ENCODE data around the gene SECISBP2L. TPM values are rescaled to one million over a fixed set of nuclear protein-coding genes. Genes with fewer than 3 reads are reported as not detected.

Gene SECISBP2L, protein sequence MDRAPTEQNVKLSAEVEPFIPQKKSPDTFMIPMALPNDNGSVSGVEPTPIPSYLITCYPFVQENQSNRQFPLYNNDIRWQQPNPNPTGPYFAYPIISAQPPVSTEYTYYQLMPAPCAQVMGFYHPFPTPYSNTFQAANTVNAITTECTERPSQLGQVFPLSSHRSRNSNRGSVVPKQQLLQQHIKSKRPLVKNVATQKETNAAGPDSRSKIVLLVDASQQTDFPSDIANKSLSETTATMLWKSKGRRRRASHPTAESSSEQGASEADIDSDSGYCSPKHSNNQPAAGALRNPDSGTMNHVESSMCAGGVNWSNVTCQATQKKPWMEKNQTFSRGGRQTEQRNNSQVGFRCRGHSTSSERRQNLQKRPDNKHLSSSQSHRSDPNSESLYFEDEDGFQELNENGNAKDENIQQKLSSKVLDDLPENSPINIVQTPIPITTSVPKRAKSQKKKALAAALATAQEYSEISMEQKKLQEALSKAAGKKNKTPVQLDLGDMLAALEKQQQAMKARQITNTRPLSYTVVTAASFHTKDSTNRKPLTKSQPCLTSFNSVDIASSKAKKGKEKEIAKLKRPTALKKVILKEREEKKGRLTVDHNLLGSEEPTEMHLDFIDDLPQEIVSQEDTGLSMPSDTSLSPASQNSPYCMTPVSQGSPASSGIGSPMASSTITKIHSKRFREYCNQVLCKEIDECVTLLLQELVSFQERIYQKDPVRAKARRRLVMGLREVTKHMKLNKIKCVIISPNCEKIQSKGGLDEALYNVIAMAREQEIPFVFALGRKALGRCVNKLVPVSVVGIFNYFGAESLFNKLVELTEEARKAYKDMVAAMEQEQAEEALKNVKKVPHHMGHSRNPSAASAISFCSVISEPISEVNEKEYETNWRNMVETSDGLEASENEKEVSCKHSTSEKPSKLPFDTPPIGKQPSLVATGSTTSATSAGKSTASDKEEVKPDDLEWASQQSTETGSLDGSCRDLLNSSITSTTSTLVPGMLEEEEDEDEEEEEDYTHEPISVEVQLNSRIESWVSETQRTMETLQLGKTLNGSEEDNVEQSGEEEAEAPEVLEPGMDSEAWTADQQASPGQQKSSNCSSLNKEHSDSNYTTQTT
- total RNA-seq (2021; fragmentation: NEBNext Ultra II Directional; extraction: Animal tissue kit (Norgen Biotek cat#: 25700)) = 10 to 100 TPM; 46.2 to 57.6 (median 54.7) TPM
- long read RNA-seq, full-length matches to known transcripts = 1 of 32 reads
- long read RNA-seq, partial matches to known transcripts = 27 of 32 reads
- long read RNA-seq, other reads (novel, unspliced or antisense) = 4 of 32 reads

DNA sequence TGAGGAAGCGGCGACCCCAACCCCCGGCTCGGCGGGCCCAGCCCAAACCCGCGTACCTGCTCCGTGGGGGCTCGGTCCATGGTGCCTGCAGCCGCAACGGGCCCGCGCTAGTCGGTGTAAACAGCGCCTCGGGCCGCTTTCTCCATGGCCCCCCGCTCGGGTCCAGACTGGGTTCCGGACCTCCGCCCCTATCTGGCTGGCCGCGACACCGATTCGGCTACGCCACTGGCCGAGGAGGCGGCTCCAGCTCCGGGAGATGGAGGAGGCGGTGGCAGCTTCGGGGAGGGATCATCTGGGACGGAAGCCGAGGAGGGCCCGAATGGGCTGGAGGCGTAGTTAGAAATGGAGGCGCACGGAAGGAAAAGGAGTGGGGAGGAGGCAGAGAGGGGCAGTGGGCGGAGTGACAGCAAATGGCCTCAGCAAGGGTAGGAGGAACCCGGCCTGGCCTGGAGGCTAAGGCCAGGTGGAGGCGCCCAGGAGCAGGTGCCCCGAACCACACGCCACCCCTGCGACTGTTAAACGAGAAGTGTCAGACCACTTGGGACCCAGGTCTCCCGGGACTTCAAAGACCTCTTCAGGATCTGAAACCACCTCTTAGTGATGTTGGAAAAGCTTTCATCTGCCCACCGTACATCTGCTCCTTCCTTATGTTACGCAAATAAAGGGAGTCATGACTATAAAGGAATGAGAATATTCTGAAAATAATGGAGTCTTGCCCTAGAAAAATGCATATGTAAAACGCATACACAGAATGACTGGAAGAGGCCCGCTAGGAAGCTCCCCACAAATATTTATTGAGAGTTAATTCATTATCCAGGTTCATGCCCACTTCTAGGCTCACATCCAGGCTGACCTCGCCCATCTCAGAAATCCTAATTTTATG, at the start of gene SECISBP2L:
Gene SECISBP2L (minus strand): TSS at position 227 of the 883 bp plus-strand sequence. CDS start 147 bp downstream, at position 80.
- Mint-ChIP-seq H3K4me1 (ENCODE audit: low read depth) (peaks cover 26% of the 10 kb centered on the region), H3K27ac (peak within 1 kb of the TSS; percentile 93), H3K4me3 (peak within 1 kb of the TSS; percentile 99), H3K9me3 (no peaks in the 10 kb centered on the region; the same call in 1 of the 2 replicates), H3K27me3 (ENCODE audit: insufficient read depth) (peaks cover 1% of the 10 kb centered on the region), H3K36me3 (ENCODE audit: low read depth) (peaks cover 14% of the 10 kb centered on the region)
- TF ChIP-seq, protein P1, sequence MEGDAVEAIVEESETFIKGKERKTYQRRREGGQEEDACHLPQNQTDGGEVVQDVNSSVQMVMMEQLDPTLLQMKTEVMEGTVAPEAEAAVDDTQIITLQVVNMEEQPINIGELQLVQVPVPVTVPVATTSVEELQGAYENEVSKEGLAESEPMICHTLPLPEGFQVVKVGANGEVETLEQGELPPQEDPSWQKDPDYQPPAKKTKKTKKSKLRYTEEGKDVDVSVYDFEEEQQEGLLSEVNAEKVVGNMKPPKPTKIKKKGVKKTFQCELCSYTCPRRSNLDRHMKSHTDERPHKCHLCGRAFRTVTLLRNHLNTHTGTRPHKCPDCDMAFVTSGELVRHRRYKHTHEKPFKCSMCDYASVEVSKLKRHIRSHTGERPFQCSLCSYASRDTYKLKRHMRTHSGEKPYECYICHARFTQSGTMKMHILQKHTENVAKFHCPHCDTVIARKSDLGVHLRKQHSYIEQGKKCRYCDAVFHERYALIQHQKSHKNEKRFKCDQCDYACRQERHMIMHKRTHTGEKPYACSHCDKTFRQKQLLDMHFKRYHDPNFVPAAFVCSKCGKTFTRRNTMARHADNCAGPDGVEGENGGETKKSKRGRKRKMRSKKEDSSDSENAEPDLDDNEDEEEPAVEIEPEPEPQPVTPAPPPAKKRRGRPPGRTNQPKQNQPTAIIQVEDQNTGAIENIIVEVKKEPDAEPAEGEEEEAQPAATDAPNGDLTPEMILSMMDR (IDR thresholded peaks at IDR 0.05) = peak; percentile 34; the same call in 1 of the 2 replicates
- peak; percentile 92 for DNase-seq

DNA sequence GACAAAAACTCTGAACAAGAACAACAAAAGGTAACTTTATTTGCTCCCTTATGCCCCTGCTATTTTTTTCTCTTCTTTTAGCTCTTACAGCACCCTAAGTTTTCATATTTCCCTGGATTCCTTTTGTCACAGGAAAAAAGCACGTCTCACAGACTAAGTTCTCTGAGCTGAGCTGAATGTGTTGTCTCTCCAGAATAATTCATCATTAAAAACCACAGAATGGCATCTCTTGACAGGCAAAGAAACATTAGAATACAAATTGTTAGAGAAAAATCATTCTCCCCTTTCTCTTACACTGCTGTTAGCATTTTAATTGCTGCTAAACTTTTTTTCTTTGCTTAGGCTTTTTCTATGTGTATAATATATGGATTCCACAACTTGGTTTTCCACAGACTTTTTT, 48.7 kb upstream of the SECISBP2L start:
- Mint-ChIP-seq H3K4me1 (ENCODE audit: low read depth) (no peaks in the 10 kb centered on the region), H3K27ac (no peak overlapping the region), H3K4me3 (no peak overlapping the region), H3K27me3 (ENCODE audit: insufficient read depth) (no peaks in the 10 kb centered on the region; the same call in 1 of the 2 replicates), H3K36me3 (ENCODE audit: low read depth) (peaks cover 12% of the 10 kb centered on the region), H3K9me3 (no peaks in the 10 kb centered on the region)
- TF ChIP-seq, protein P1 (IDR thresholded peaks at IDR 0.05) = no peak
- no peak for DNase-seq

DNA sequence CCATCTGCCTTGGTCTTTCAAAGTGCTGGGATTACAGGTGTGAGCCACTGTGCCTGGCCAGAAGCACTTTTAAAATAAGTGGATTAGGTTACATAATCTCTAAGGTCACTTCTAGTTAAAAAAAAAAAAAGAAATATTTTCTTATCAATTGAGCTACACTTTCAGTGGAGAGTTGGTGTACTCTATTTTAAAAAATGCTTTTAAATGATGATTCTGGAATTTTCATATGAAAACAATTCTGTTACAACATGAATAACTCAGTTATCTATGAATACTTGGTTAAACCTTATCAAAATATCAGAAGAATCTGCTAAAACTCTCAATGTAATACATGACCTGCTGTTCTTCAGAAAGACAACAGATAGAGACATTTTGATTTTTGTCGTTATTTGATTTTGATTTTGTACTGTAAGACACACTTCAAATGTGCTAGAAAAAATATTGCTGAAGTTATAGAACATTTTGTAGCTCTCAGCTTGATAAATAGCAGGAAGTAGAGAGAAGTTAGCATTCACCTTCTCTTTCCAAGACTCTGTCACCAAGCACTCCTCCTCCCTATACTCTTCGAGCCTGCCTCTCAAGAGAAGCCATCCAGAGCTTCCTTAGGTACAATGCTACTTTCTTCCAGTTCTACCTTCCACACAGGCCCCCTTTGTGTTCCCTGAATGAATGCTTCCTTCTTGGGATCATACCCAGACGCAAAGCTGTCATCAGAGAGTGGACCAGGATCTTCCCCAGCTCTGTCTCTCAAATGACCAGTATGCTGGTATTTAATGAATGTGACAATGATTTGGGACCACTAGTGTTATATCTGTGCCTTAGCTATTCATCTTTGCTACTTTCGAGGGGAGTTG, 47.2 kb upstream of the SECISBP2L start:
- TF ChIP-seq, protein P1 (IDR thresholded peaks at IDR 0.05) = no peak
- Mint-ChIP-seq H3K36me3 (ENCODE audit: low read depth) (peaks cover 12% of the 10 kb centered on the region), H3K27me3 (ENCODE audit: insufficient read depth) (no peaks in the 10 kb centered on the region; the same call in 1 of the 2 replicates), H3K27ac (no peak overlapping the region), H3K9me3 (no peaks in the 10 kb centered on the region), H3K4me1 (ENCODE audit: low read depth) (no peaks in the 10 kb centered on the region), H3K4me3 (no peak overlapping the region)
- no peak for DNase-seq

DNA sequence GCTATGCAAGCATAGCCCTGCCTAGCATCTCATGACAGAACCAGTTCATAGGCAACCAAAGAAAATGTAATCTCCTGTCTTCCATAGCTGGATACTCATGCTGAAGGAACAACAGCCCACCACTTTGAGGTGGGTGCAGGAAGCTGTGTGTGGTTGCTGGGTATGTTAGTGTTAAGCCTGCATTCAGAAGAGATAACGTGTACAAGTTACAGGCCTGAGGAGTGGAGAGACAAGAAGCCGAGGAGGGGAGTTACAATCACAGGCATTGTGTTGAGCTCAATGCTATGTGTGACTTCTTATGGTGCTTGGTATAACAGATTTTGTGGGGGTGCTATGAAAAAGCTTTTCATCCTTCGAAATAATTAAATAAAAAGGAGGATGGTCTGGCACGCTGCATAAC, 42.8 kb upstream of the SECISBP2L start:
- H3K36me3 Mint-ChIP-seq (ENCODE audit: low read depth) = no peaks in the 10 kb centered on the region
- no peak overlapping the region for H3K4me3 Mint-ChIP-seq
- DNase-seq = no peak
- TF ChIP-seq, protein P1 (IDR thresholded peaks at IDR 0.05) = no peak
- no peak overlapping the region for H3K27ac Mint-ChIP-seq
- H3K27me3 Mint-ChIP-seq (ENCODE audit: insufficient read depth) = no peaks in the 10 kb centered on the region
- peaks cover 9% of the 10 kb centered on the region for H3K4me1 Mint-ChIP-seq (ENCODE audit: low read depth)
- H3K9me3 Mint-ChIP-seq = no peaks in the 10 kb centered on the region

Measured in HFFc6 (cell line).